Lung microvascular endothelial cell (primary cell): Measurements from ENCODE around the gene SH3RF3. TPM values are rescaled to one million over a fixed set of nuclear protein-coding genes. Genes with fewer than 3 reads are reported as not detected.

ENCODE experiments used
- DNase-seq, 2 donors: peaks; one replicate each; pipeline versions ENCODE4 v3.0.0 to v3.0.0-alpha.2; 2010; ENCODE audit warnings: low read depth in 2 of 2
- total RNA-seq: library from RNA; depleted of rRNA; stranded (reverse); fragments of >200 nt; gene quantifications from 2 replicates; pipeline ENCODE4 v1.2.1, GENCODE V29; 2014

The SH3RF3 gene
- total RNA-seq, 1 donor from 2014 or later, result 7.3 TPM

DNA sequence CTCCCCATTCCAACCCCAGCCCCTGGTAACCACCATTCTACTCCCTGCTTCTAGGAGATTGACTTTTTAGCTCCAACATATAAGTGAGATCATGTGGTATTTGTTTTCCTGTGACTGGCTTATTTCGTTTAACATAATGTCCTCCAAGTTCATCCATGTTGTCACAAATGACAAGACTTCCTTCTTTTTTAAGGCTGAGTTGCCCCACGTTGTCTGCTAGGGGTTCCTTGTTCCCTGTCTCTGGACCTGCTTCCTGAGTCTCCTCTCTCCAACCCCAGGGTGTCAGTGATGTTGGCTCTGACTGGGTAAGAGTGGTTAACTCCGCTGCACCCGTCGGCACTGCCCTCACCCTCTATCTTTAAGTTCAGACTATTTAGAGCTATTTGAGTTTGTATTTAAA is 175.2 kb downstream of the SH3RF3 start:
- DNase-seq, result no peak

DNA sequence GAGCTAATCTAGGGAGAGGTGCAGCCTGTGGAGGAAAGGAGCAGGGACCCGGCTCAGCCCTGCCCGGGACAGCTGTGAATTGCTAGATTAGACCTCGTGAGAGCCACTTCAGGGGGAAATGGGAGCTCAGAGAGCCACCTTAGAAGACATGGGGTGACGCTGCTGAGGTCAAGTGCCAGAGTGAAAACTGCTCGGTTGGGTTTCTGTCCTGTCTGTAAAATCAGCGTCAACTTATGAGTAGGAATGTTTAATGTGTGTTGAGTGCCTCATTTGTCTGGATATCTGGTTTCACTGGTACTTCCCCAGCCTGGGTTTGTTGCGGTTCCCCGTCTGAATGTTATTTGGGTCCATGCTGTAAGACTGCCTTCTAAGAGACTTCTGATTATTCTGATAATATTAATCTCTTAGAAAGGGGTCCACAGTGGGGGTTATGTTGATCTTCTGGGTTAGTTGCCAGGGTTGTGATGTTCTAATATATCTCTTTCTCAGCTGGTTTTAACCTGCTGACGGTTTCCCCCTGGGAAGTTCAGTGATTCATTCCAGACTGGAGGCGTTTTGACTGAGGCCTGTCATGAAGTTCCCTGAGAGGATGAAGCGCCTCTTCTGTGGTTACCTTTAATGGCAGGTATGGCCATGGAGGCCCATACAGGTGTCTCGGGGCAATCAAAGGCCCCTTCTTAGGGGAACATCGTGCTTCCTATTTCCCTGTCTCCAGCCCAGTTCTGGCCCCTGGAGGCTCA is 175.9 kb downstream of the SH3RF3 start:
- no peak for DNase-seq

DNA sequence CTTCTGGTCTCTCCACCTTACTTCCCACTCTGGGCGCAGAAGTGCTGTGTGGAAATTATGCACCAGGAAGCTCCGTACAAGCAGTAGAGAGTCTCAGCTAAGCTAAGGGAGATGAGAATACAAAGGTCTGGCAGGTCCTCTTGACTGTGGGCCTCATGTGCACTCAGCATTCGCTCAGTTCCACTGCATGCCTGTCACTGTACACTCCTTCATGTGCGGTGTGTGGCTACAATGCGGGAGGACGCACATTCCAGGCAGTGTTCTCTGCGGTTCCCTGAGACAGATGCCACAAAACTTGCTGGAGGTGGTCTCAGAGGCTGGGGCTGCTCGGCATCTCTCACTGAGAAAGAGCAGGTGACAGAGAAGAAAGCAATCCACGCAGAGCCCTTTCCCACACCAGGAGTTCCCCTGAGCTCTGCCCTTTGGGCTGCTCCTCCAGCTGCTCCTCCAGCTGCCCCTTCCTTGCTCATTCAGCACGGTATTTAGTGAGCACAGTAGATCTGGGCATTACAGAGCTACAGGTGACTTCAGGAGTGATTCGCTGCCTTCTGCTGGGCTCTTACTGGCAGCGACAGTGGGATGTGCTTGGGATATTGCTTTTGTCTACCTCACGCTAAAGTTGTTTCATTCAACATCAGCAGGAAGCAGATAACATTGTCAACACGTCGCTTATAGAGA is 176.6 kb downstream of the SH3RF3 start:
- DNase-seq, result peak in 1 of 2 donors; percentile 34

GRCh38 chr2:109306190-109306589 is 177.2 kb downstream of the SH3RF3 start:
- no peak for DNase-seq

GRCh38 chr2:109311771-109312170 is 182.8 kb downstream of the SH3RF3 start:
- DNase-seq, result no peak

DNA sequence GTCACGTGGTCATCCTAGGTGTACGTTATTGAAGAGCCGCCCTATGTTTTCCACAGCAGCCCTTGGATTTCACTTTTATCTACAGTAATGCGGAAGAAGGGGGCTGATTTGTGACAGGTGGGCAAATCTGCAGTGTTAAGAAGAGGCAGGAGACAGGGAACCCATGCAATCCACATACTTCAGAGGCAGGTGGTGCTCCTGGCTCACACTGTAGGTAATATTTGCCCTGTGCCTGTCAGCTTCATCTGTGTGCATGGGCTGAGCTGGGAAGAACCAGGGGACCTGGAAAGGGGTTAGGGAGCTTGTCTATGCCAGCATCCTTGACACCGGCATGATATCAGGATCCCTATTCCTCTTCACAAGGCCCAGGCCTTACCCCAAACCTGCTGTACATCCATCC is 183.9 kb downstream of the SH3RF3 start:
- no peak for DNase-seq

DNA sequence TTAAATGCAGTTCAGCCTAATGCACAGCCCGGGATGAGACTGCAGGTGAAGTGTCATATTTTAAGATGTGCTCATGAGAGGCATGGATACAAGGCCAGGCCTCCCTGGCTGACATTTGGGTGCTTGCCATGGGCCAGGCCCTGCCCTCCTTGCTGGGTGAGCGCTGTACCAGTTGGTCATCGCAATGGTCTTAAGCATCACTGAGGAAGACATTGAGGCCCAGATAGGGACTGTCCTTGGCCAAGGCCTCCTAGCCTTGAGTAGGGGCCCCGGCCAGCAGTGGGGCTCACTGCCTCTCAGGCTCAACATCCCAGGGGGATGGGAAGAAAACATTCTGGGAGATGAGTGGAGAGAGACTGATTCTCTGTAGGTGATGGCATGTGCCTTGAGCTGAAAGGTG is 184.3 kb downstream of the SH3RF3 start:
- no peak for DNase-seq

- DNase-seq, result no peak
Observed at GRCh38 chr2:109316091-109316490, 187.1 kb downstream of the SH3RF3 start.

DNA sequence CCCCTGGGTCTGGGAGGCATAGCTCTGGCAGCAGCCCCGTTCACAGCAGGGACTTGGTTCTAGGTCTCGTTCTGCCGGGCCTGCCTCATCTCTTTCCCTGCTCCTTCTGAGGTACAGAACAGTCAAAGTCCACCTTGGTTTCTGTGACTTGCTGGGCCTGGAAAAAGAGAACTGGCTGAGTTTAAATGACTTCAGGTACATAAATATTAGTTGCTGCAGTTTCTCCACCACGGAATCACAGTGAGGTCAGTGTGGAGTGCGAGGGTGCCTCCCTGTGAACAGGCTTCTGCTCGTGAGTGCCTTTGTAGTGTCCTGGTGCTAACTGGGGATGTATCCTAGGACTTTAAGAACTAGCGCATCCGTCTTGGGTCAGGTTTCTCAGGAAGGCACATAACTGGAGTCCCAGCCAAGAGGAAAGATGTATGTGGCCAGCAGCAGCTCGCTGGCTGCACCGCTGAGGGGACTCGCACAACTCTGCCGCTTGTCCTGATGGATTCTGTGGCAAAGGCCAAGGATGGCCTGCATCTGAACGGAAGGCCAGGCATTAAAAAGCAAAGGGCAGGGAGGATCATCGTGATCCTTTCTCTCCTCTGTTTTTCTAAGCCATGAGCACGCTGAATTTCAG is 188.6 kb downstream of the SH3RF3 start:
- DNase-seq, result no peak

- DNase-seq, result peak in 1 of 2 donors; percentile 78
Observed at GRCh38 chr2:109318150-109318948, 189.3 kb downstream of the SH3RF3 start.

GRCh38 chr2:109318949-109319342 is 189.9 kb downstream of the SH3RF3 start:
- no peak for DNase-seq

- no peak for DNase-seq
Observed at GRCh38 chr2:109320195-109320922, 191.4 kb downstream of the SH3RF3 start.

DNA sequence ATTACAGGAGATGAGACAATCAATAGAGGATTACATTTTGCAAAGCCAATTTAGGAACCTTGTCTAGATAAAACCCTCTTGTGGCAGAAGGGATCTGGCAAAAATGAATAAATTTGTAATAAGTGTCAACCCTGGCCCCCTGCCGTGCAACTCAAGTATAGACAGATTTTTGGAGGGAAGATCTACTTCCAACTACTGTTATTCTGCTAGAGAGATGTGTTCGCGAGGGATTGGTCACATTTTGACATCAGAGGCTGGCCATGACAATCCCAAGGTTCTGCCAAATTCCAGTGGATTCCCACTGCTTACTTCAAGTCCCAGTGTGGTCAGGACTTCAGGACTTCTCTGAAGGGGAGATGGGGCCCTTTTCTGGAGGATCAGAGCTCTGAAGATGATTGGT is 192.6 kb downstream of the SH3RF3 start:
- DNase-seq, result peak in 1 of 2 donors; percentile 29

DNA sequence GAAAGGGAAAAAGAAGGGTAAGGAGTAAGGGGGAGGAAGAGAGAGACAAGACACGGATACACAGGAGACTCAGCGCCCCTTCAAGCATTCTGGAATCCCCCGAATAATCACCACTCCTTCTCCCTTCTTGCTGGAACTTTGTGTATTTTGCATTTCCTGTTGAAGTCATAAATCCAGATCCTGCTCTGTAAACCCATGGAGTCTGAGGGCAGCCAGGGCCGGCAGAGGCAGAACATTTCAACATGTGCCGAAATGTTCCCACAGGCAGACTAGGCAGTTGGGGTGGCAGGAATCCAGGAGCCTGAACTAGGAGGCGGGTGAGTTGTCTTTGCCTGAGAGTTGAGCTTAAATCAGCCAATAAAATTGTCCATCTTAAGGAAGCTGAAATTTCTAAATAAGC is 193.1 kb downstream of the SH3RF3 start:
- DNase-seq, result peak; percentile 70 to 95

- DNase-seq, result no peak
Observed at GRCh38 chr2:109322641-109323040, 193.6 kb downstream of the SH3RF3 start.

DNA sequence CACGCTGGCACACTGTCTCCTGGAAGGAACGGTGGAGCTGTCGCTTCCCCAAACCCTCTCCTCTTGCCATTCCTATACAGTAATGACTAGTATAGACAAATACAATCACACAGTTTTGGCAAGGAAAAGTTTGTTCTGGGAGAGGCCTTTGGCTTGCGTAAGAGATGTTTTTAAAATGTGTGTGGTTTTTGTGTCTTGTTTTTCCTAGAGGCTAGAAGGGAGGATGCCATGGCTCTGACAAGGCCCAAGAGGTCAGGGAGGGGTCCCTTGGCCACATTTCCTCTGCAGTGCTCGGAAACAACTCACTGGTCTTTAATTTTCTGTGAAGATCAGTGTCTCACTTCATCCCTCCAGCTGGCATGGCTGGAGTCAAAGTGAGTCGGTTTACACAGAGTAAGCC is 195.9 kb downstream of the SH3RF3 start:
- DNase-seq, result peak; percentile 54 to 95

DNA sequence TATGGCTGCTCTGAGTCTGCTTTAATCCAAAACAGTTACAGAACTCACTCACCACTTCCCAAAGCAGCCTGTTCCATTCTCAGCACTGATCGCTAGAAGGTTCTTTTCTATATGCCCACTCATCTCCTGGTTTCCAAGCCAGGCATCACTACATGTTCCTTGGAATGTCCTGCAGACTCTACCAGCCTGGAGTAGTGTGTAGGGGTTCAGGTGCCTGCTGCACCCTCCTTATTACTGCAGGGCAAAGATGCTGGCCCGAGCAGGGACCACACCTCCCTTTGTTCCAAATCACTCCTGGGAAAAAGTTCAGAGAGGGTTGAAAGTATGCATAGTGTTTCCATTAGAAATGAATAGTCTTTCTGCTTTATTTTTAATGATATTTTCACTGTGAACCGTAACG is 196.6 kb downstream of the SH3RF3 start:
- peak in 1 of 2 donors; percentile 32 for DNase-seq

GRCh38 chr2:109326306-109326705 is 197.3 kb downstream of the SH3RF3 start:
- DNase-seq, result no peak

DNA sequence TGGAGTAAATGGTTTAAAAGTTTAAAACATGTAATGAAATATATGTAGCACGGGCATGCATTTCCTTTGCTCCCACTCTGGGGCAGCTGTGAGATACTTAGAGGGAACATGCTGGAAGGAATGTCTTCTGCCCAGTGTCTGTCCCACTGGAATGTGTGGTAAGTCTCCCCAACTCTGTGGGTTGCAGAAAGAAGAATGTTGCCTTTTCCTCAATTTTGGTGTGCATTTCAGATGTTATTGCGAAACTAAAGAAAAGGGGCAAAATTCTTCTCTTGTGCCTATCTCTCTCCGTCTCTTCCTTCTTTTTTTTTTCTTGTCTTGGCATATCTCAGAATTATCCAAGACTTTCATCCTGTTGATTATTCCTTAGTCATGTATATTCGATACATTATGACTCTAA is 201.1 kb downstream of the SH3RF3 start:
- no peak for DNase-seq

GRCh38 chr2:109331081-109331480 is 202.1 kb downstream of the SH3RF3 start:
- DNase-seq, result peak in 1 of 2 donors; percentile 39
